SK-N-MC (cell line): Measurements from ENCODE around the gene SERPINA9.

Source experiments
- EZH2 ChIP-seq: fragments of 200-600 bp; sonication (generic); IDR thresholded peaks from one replicate; pipeline ENCODE4 v1.6.1; 2017; ENCODE audit warnings: antibody characterized with exemption
- FOXP2 ChIP-seq: optimal IDR thresholded peaks from 2 replicates; pipeline ENCODE3; 2011; ENCODE audit warnings: mild to moderate bottlenecking, moderate library complexity; ENCODE audit not compliant: insufficient read depth; ENCODE audit errors: extremely low read length, control extremely low read depth
- POLR2AphosphoS5 ChIP-seq: IDR thresholded peaks from 2 replicates; pipeline ENCODE4 v1.6.1; 2012; ENCODE audit warnings: mild to moderate bottlenecking, low read depth, low read length, borderline replicate concordance

GRCh38 chr14:94424371-94424770, 51.6 kb downstream of the SERPINA9 start:
- no peak for TF ChIP-seq EZH2
- TF ChIP-seq POLR2AphosphoS5, result no peak
- no peak for TF ChIP-seq FOXP2
